Osteoblast (primary cell): ENCODE data around the gene SMIM8. TPM values are rescaled to one million over a fixed set of nuclear protein-coding genes. Genes with fewer than 3 reads are reported as not detected.

Experiments used
- DNase-seq: peaks from one replicate; pipeline ENCODE4 v3.0.0; 2011; ENCODE audit warnings: low spot score, mixed read lengths; ENCODE audit not compliant: insufficient read length; ENCODE audit errors: missing footprints
- H2AFZ ChIP-seq: 2 replicates; pipeline ENCODE4 v1.6.0; 2011; ENCODE audit warnings: mild to moderate bottlenecking, low read length
- H3K27ac ChIP-seq: 2 replicates; pipeline ENCODE4 v1.5.1; 2011; ENCODE audit warnings: mild to moderate bottlenecking, low read depth, low read length, moderate library complexity
- H3K27me3 ChIP-seq: 2 replicates; pipeline ENCODE4 v1.6.0; 2012; ENCODE audit warnings: mild to moderate bottlenecking, control low read depth, inconsistent platforms, low read length, moderate library complexity; ENCODE audit not compliant: insufficient read depth
- H3K36me3 ChIP-seq: 2 replicates; pipeline ENCODE4 v1.5.1; 2011; ENCODE audit warnings: mild to moderate bottlenecking, low read length, control low read depth, moderate library complexity; ENCODE audit not compliant: insufficient read depth
- H3K4me1 ChIP-seq: 2 replicates; pipeline ENCODE4 v1.5.1; 2011; ENCODE audit warnings: mild to moderate bottlenecking, low read length, control low read depth, moderate library complexity; ENCODE audit not compliant: insufficient read depth
- H3K4me2 ChIP-seq: 2 replicates; pipeline ENCODE4 v1.6.0; 2011; ENCODE audit warnings: mild to moderate bottlenecking, low read length; ENCODE audit not compliant: insufficient read depth
- H3K4me3 ChIP-seq: fragments of 200-600 bp; sonication (generic); 3 replicates; pipeline ENCODE4 v1.5.1; 2012; ENCODE audit warnings: mild to moderate bottlenecking, low read length, inconsistent platforms; ENCODE audit not compliant: insufficient read depth
- H3K79me2 ChIP-seq: 2 replicates; pipeline ENCODE4 v1.6.0; 2012; ENCODE audit warnings: mild to moderate bottlenecking, low read length, control low read depth, inconsistent platforms; ENCODE audit not compliant: insufficient read depth
- H3K9me3 ChIP-seq: 2 replicates; pipeline ENCODE4 v1.5.1; 2011; ENCODE audit warnings: low read depth, low read length, control low read depth
- H4K20me1 ChIP-seq: 2 replicates; pipeline ENCODE4 v1.6.0; 2012; ENCODE audit warnings: mild to moderate bottlenecking, low read length, control low read depth; ENCODE audit not compliant: insufficient read depth
- total RNA-seq: library from RNA; depleted of rRNA; stranded (reverse); fragments of >200 nt; gene quantifications from 2 replicates; pipeline ENCODE4 v1.2.3, GENCODE V29; 2012
- TF ChIP-seq, protein P1 (sequence below): IDR thresholded peaks from 2 replicates; pipeline ENCODE4 v1.5.1; 2011; ENCODE audit warnings: mild to moderate bottlenecking, low read depth, low read length, moderate library complexity; ENCODE audit errors: extremely low read depth

Gene SMIM8, protein sequence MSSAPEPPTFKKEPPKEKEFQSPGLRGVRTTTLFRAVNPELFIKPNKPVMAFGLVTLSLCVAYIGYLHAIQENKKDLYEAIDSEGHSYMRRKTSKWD
- 6.2 and 6.5 TPM in 2 replicates for total RNA-seq

DNA sequence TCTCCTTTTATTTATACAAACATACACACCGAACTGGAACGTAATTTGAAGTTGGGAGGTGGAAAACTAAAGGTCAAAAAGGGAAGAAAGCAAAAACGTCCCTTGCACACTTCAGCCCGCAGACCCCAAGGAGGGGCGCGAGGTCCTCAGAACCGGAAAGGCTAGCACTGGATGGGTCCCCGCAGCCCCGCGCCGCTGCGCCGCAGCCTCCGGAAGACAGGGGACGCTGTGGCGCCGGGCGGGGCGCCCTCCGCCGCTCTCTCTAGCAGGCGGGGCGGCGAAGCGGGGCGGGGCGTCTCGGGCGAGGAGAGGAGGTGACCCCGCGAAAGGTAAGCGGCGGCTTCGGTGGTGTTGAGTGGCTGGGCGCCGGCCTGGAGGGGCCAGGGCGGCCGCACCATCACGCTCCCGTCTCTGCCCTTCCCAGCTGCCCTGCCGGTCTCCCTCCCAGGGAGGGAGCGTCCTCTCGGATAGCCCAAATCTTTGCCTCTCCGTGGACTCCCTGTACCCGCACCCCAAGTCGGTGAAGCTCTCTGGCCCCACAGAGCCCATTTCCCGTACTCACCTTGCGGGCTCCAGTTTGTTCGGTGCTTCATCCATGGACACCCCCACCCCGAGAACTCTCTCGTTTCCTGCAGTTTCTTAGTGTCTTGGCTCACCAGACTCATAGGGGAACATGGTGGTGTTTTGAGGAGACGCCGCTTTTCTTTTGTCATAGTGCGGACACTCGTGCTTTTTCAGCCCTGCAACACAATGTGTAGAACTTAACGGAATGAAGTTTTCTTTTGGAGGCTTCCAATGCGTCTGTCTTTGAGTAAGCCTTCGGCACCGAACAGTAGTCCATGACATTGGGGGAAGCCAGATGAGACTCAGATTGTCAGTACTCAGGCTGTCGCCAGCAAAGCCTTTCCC lies at the start of gene SMIM8:
Gene SMIM8 (plus strand): TSS at position 285 of the 909 bp plus-strand sequence. CDS start 14,444 bp downstream, outside the sequence.
- Histone ChIP-seq H3K4me2 (peak within 1 kb of the TSS; percentile 91), H3K9me3 (no peaks in the 10 kb centered on the region), H3K27ac (peak within 1 kb of the TSS; percentile 6), H3K79me2 (peaks cover 4% of the 10 kb centered on the region), H2AFZ (peak within 1 kb of the TSS; percentile 87), H3K4me3 (peak within 1 kb of the TSS; percentile 80), H3K27me3 (no peaks in the 10 kb centered on the region), H4K20me1 (no peaks in the 10 kb centered on the region), H3K36me3 (no peaks in the 10 kb centered on the region), H3K4me1 (peaks cover 4% of the 10 kb centered on the region)
- TF ChIP-seq, protein P1, sequence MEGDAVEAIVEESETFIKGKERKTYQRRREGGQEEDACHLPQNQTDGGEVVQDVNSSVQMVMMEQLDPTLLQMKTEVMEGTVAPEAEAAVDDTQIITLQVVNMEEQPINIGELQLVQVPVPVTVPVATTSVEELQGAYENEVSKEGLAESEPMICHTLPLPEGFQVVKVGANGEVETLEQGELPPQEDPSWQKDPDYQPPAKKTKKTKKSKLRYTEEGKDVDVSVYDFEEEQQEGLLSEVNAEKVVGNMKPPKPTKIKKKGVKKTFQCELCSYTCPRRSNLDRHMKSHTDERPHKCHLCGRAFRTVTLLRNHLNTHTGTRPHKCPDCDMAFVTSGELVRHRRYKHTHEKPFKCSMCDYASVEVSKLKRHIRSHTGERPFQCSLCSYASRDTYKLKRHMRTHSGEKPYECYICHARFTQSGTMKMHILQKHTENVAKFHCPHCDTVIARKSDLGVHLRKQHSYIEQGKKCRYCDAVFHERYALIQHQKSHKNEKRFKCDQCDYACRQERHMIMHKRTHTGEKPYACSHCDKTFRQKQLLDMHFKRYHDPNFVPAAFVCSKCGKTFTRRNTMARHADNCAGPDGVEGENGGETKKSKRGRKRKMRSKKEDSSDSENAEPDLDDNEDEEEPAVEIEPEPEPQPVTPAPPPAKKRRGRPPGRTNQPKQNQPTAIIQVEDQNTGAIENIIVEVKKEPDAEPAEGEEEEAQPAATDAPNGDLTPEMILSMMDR: peak; percentile 93
- DNase-seq: peak; percentile 97

DNA sequence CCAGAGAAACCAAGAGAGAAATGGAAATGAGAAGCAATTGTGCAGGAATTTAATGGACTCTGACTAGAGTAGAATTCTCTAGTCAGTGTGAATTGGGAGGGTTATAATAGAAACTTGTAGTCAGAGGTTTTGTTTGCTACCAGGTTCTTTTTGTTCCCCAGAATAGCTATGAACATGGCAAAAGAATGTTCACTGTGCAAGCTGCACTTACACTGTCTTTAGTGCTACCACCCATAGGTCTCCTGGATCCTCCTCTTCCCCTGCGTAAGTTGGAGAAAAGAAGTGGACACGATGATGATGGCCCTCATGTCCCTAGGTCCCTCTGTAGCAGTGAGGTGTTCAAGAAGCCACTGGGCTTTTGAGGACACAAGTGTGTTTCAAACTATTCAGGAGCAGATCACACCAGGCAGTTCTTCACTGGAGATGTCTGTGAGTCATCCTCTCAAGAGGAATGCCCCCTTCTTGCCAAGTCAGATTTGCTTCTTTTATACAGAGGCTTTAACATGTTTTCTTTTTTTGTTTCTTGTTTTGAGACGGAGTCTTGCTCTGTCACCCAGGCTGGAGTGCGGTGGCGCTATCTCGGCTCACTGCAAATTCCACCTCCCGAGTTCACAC lies 47.6 kb upstream of the SMIM8 start:
- Histone ChIP-seq H3K4me3 (no peak overlapping the region), H3K27ac (no peak overlapping the region), H3K9me3 (no peaks in the 10 kb centered on the region), H2AFZ (no peak overlapping the region), H3K36me3 (no peaks in the 10 kb centered on the region), H3K27me3 (no peaks in the 10 kb centered on the region), H3K79me2 (no peaks in the 10 kb centered on the region), H3K4me2 (no peak overlapping the region), H4K20me1 (peaks cover 4% of the 10 kb centered on the region), H3K4me1 (peaks cover 7% of the 10 kb centered on the region)
- TF ChIP-seq, protein P1: no peak
- peak; percentile 78 for DNase-seq

DNA sequence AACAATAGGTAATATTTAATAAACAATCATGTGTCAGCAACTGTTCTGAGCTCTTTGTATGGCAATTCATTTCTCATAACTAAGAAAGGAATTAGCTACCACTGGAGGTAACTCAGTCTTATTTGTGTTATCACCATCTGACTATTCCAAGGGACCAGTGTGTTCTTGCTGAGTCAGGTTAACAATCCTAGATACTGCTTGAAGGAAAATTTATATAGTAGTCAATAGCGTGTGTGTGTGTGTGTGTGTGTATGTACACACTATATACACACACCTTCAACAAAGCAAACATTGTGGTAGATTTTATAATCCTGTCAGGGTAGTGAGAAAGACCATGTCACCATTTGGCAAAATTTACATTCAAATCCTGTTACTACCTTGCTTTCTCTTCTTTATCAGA lies 45.8 kb upstream of the SMIM8 start:
- Histone ChIP-seq H4K20me1 (peaks cover 4% of the 10 kb centered on the region), H3K27me3 (no peaks in the 10 kb centered on the region), H3K79me2 (no peaks in the 10 kb centered on the region), H3K4me1 (peaks cover 7% of the 10 kb centered on the region), H2AFZ (no peak overlapping the region), H3K36me3 (no peaks in the 10 kb centered on the region), H3K4me2 (no peak overlapping the region), H3K9me3 (no peaks in the 10 kb centered on the region), H3K4me3 (no peak overlapping the region), H3K27ac (no peak overlapping the region)
- TF ChIP-seq, protein P1: no peak
- no peak for DNase-seq

DNA sequence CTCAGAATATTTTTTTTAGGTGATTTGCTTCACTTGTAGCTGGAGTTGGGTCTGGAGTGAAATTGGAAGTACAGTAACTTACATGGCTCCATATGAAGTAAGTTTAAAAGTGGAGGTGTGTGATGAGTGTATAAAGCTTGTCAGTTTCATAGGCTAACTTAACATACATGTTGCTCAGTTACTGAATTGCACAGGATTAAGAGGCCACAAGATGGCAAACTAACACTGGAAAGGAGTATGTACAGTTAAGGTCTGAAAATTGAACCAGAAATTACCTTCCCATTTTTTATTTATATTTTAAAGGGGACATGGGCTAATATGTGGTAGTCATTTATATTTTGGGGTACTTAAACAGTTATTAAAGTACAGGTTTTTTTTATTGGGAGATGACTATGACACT lies 45.3 kb upstream of the SMIM8 start:
- H4K20me1 ChIP-seq: peaks cover 4% of the 10 kb centered on the region
- no peaks in the 10 kb centered on the region for H3K27me3 ChIP-seq
- H3K9me3 ChIP-seq: no peaks in the 10 kb centered on the region
- H3K4me1 ChIP-seq: peaks cover 7% of the 10 kb centered on the region
- H3K4me2 ChIP-seq: no peak overlapping the region
- H3K36me3 ChIP-seq: no peaks in the 10 kb centered on the region
- H3K79me2 ChIP-seq: no peaks in the 10 kb centered on the region
- no peak overlapping the region for H3K27ac ChIP-seq
- DNase-seq: no peak
- H3K4me3 ChIP-seq: no peak overlapping the region
- no peak overlapping the region for H2AFZ ChIP-seq
- TF ChIP-seq, protein P1: peak; percentile 47
